GM12878 (cell line): Measurements from ENCODE around the gene MED13L. TPM values are rescaled to one million over a fixed set of nuclear protein-coding genes. Genes with fewer than 3 reads are reported as not detected.

Source experiments
- ATAC-seq: fragments of 200-7000 bp; cut with Tn5 transposase; 3 replicates; pipeline ENCODE4 v1.9.1; 2020; ENCODE audit warnings: mild to moderate bottlenecking, moderate library complexity
- BruUV-seq: library from RNA; stranded (reverse); fragments of 400-500 nt; replicated peaks from 2 replicates; lab custom pipeline; 2021; lab: Mats Ljungman, UMichigan
- CTCF ChIA-PET: fragments of 300-600 bp; sonication (Branson Sonifier 250); formaldehyde crosslinking; extraction: SDS; loops from one replicate; lab custom pipeline; 2021; ENCODE audit warnings: inconsistent platforms; lab: Yijun Ruan, JAX
- POLR2A ChIA-PET: fragments of 350-600 bp; formaldehyde crosslinking; extraction: SDS; loops from one replicate; lab custom pipeline; 2021; ENCODE audit warnings: inconsistent platforms; lab: Charles Lee
- RAD21 ChIA-PET: fragments of 300-600 bp; sonication (Branson Sonifier 250); formaldehyde crosslinking; loops from one replicate; lab custom pipeline; 2023; ENCODE audit warnings: antibody characterized with exemption; ENCODE audit not compliant: unreplicated experiment; lab: Charles Lee
- SMC1A ChIA-PET: fragments of 300-600 bp; sonication (Branson Sonifier 250); formaldehyde crosslinking; loops from one replicate; lab custom pipeline; 2023; ENCODE audit not compliant: unreplicated experiment, uncharacterized antibody; lab: Charles Lee
- DNase-seq: peaks from one replicate; pipeline ENCODE4 v3.0.0-alpha.2; 2011; ENCODE audit warnings: low read depth, low spot score
- FAIRE-seq: peaks from 3 replicates; lab custom pipeline; 2011; peaks lifted over from hg19 to GRCh38; lab: Jason Lieb, UNC
- H2AFZ ChIP-seq: 2 replicates; pipeline ENCODE4 v1.6.0; 2011; ENCODE audit warnings: low read depth, low read length, control low read depth; ENCODE audit not compliant: control insufficient read depth
- H3K27ac ChIP-seq: 2 replicates; pipeline ENCODE4 v1.5.1; 2011; ENCODE audit warnings: control low read depth; ENCODE audit not compliant: control insufficient read depth, insufficient read depth
- H3K27me3 ChIP-seq, 2 experiments: replicated peaks in 1 of 2; 2 replicates each; pipeline versions ENCODE4 v1.6.0 to v1.6.1; 2011; ENCODE audit warnings: low read length in 1 of 2; ENCODE audit not compliant: control insufficient read depth in 2 of 2, insufficient read depth in 2 of 2
- H3K36me3 ChIP-seq, 2 experiments: 2 replicates each; pipeline ENCODE4 v1.5.1; 2011; ENCODE audit warnings: low read length in 1 of 2; ENCODE audit not compliant: control insufficient read depth in 2 of 2, insufficient read depth in 2 of 2
- H3K4me1 ChIP-seq: 2 replicates; pipeline ENCODE4 v1.6.1; 2011; ENCODE audit warnings: mild to moderate bottlenecking, low read length, moderate library complexity, mixed read lengths; ENCODE audit not compliant: control insufficient read depth, insufficient read depth
- H3K4me2 ChIP-seq: 2 replicates; pipeline ENCODE4 v1.6.0; 2011; ENCODE audit warnings: control low read depth; ENCODE audit not compliant: control insufficient read depth, insufficient read depth
- H3K4me3 ChIP-seq: fragments of 200-600 bp; sonication (generic); 2 replicates; pipeline ENCODE4 v1.5.1; 2016
- H3K79me2 ChIP-seq: 2 replicates; pipeline ENCODE4 v1.6.0; 2011; ENCODE audit warnings: low read length; ENCODE audit not compliant: control insufficient read depth, insufficient read depth
- H3K9ac ChIP-seq: 2 replicates; pipeline ENCODE4 v1.8.0; 2011; ENCODE audit warnings: low read length, control low read depth, mixed read lengths; ENCODE audit not compliant: control insufficient read depth, insufficient read depth
- H3K9me3 ChIP-seq: replicated peaks from 3 replicates; pipeline ENCODE4 v1.5.1; 2011; ENCODE audit warnings: mild to moderate bottlenecking, low read length; ENCODE audit not compliant: control insufficient read depth, insufficient read depth
- H4K20me1 ChIP-seq: 2 replicates; pipeline ENCODE4 v1.6.0; 2011; ENCODE audit not compliant: control insufficient read depth, insufficient read depth
- BHLHE40 ChIP-seq, 2 experiments: fragments of 450-650 bp in 1 of 2; IDR thresholded peaks; 2 replicates each; pipeline ENCODE4 v1.6.1; 2011 to 2017; ENCODE audit warnings: low read depth in 2 of 2, borderline replicate concordance in 1 of 2, improper control_type of control experiment in 1 of 2, low read length in 1 of 2, mild to moderate bottlenecking in 1 of 2
- HDGF ChIP-seq: fragments of 450-650 bp; IDR thresholded peaks from 2 replicates; pipeline ENCODE4 v1.6.1; 2016; ENCODE audit warnings: antibody characterized with exemption
- WGBS: methylation state at CpG from one replicate; pipeline ENCODE4 v1.1.6; 2016; ENCODE audit warnings: low lambda C conversion rate; ENCODE audit not compliant: insufficient replicate concordance, insufficient coverage; ENCODE audit errors: missing lambda C conversion rate; 5-methylcytosine and 5-hydroxymethylcytosine counted together
- in situ Hi-C: fragments of 300-500 bp; cut with MboI; formaldehyde crosslinking; loops from 9 replicates; pipeline ENCODE4 v1.14.3; 2018; ENCODE audit warnings: mixed read lengths
- intact Hi-C: fragments of 100-400 bp; cut with micrococcal nuclease; formaldehyde crosslinking; loops from one replicate; pipeline ENCODE4 v1.14.2; 2022; ENCODE audit not compliant: unreplicated experiment
- polyA plus RNA-seq, 11 experiments: library from polyadenylated mRNA; depleted of rRNA in 4 of 11; unstranded in 6 of 11; stranded (reverse) in 5 of 11; fragments of >200 nt; fragmentation: Nextera tagmentation in 4 of 11; fragmentation: Illumina TruSeq in 1 of 11; extraction: Ambion mirVana in 4 of 11; extraction: Trizol in 1 of 11; gene quantifications; 1 replicate in 1 of 11; 2 replicates in 10 of 11; pipeline versions ENCODE4 v1.2.1 to v1.2.3, GENCODE V29; 2011 to 2016; ENCODE audit warnings: inconsistent platforms in 2 of 11, missing spikeins in 2 of 11, low read depth in 1 of 11
- total RNA-seq, 4 experiments: library from RNA; depleted of rRNA in 3 of 4; stranded (reverse); fragments of >200 nt in 3 of 4; fragmentation: Illumina TruSeq in 1 of 4; extraction: Trizol in 1 of 4; gene quantifications; 2 replicates each; pipeline versions ENCODE4 v1.2.1 to v1.2.3, GENCODE V29; 2013 to 2021
- TF ChIP-seq, protein P1 (sequence below): IDR thresholded peaks from 2 replicates; pipeline ENCODE4 v1.6.1; 2011; ENCODE audit warnings: borderline replicate concordance, low read depth, mild to moderate bottlenecking, moderate library complexity, low read length; ENCODE audit not compliant: insufficient read depth, poor library complexity, severe bottlenecking
- TF ChIP-seq, protein P2 (sequence below): fragments of 450-650 bp; IDR thresholded peaks from 2 replicates; pipeline ENCODE4 v1.6.1; 2017; ENCODE audit warnings: antibody characterized with exemption, mild to moderate bottlenecking, moderate library complexity

MED13L gene
- total and polyA plus RNA-seq, 10 of the 15 experiments (the other 5 are each of a cell fraction or from before 2014, with no cell fraction given) = 3.7 to 30.1 (median 9.1) TPM

DNA sequence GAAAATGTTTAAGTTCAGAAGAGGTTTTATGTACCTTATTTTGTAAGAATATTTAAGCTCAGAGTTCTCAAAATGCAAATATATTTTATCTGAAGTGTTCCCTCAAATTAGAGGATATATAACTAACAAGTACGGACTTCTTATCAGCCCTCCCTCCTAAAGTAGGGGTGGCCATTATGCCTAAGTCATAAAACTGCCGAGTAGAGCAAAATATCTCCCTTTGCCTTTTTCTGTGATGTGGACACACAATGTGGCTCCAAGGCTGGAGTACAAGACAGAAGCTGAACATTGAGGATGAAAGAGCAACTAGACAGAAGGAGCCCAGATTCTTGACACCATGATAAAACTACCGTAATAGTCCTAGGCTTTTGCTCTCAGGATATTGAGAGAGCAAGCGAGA, 120.9 kb downstream of the MED13L start:
- Histone ChIP-seq H3K79me2 (no peaks in the 10 kb centered on the region; the same call in 1 of the 2 replicates), H4K20me1 (no peaks in the 10 kb centered on the region; the same call in 1 of the 2 replicates)
- no peak for ATAC-seq

More for the DNA sequence above, 120.9 kb downstream of the MED13L start:
- ChIA-PET CTCF (no interaction called here), SMC1A (interaction anchor here (1.2 kb wide), 1 partner anchor 12 kb away, joined by 4 read pairs; no protein-coding TSS in a partner anchor), RAD21 (no interaction called here), POLR2A (no interaction called here)
- no TSS peak for BruUV-seq
- no peak overlapping the region for H2AFZ ChIP-seq
- H3K36me3 ChIP-seq = no peaks in the 10 kb centered on the region
- no peaks in the 10 kb centered on the region for H3K9me3 ChIP-seq
- H3K4me2 ChIP-seq = no peak overlapping the region
- intact Hi-C loops (no loop called here), in situ Hi-C loops (no loop called here)
- no peaks in the 10 kb centered on the region for H3K27me3 ChIP-seq
- no peak overlapping the region for H3K27ac ChIP-seq
- TF ChIP-seq BHLHE40 (IDR thresholded peaks at IDR 0.05; ENCODE audit: borderline replicate concordance in 1 of 2, low read depth in 2 of 2, low read length in 1 of 2) (no peak), HDGF (no peak)
- TF ChIP-seq, protein P1, sequence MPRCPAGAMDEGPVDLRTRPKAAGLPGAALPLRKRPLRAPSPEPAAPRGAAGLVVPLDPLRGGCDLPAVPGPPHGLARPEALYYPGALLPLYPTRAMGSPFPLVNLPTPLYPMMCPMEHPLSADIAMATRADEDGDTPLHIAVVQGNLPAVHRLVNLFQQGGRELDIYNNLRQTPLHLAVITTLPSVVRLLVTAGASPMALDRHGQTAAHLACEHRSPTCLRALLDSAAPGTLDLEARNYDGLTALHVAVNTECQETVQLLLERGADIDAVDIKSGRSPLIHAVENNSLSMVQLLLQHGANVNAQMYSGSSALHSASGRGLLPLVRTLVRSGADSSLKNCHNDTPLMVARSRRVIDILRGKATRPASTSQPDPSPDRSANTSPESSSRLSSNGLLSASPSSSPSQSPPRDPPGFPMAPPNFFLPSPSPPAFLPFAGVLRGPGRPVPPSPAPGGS = no peak
- TF ChIP-seq, protein P2, sequence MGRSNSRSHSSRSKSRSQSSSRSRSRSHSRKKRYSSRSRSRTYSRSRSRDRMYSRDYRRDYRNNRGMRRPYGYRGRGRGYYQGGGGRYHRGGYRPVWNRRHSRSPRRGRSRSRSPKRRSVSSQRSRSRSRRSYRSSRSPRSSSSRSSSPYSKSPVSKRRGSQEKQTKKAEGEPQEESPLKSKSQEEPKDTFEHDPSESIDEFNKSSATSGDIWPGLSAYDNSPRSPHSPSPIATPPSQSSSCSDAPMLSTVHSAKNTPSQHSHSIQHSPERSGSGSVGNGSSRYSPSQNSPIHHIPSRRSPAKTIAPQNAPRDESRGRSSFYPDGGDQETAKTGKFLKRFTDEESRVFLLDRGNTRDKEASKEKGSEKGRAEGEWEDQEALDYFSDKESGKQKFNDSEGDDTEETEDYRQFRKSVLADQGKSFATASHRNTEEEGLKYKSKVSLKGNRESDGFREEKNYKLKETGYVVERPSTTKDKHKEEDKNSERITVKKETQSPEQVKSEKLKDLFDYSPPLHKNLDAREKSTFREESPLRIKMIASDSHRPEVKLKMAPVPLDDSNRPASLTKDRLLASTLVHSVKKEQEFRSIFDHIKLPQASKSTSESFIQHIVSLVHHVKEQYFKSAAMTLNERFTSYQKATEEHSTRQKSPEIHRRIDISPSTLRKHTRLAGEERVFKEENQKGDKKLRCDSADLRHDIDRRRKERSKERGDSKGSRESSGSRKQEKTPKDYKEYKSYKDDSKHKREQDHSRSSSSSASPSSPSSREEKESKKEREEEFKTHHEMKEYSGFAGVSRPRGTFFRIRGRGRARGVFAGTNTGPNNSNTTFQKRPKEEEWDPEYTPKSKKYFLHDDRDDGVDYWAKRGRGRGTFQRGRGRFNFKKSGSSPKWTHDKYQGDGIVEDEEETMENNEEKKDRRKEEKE = no peak
- DNase-seq = no peak
- H3K4me1 ChIP-seq = peaks cover 2% of the 10 kb centered on the region; the same call in 1 of the 2 replicates
- H3K9ac ChIP-seq = no peak overlapping the region
- no peak overlapping the region for H3K4me3 ChIP-seq
- 91% methylated on average over 4 of the region's 4 CpGs for WGBS
- no peak for FAIRE-seq
